Measurements from ENCODE around the gene KRTAP10-9.
"Not testable (repeated sequence)": the region's sequence is repeated elsewhere in the genome, so short reads cannot be mapped to it uniquely, and the experiment has no call there.

Gene KRTAP10-9

GRCh38 chr21:44656868-44657267, 30.0 kb downstream of the KRTAP10-9 start:
- peak in 1 of 10 donors; percentile 12 for DNase-seq
- intact Hi-C loops (cut with DNase I), result no loop called here

DNA sequence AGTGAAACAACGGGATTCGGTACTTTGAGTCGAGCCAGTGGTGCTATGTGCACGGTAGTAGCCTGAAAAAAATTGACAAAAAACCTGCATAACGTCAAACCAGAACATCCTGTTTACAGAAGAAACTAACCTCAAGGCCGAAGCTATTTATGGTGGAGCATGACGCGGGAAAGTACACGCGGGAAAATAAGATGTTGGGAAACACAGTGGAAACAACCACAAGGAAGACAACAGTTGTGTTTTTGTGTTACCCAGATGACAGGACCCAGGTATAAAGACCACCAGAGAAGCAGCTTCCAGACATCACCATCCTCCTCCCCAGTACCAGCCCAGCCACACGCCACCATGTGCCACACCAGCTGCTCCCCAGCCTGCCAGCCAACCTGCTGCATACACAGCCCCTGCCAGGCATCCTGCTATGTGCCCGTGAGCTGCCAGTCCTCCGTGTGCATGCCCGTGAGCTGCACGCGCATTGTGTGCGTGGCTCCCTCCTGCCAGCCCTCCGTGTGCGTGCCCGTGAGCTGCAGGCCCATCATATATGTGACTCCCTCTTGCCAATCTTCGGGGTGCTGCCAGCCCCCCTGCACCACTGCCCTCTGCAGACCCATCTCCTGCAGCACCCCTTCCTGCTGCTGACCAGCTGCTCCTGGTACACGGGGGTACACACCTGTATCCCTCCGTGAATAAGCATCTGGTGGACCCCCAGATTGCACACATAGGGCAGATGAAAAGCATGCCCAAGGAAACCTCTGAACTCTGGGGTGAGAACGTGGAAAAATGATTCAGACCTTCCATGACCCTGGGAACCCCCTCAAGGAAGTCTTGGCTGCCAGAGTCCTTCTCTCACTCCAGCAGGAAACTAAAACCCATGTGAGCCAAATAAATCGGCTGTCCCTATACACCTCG, 31.0 kb downstream of the KRTAP10-9 start, which contains the start of gene KRTAP12-3:
KRTAP12-3 (plus strand) TSS at position 298 of the 906 bp plus-strand sequence; CDS start at position 346, 48 bp downstream.
- intact Hi-C loops (cut with DNase I), result no loop called here
- DNase-seq, result peak in 1 of 10 donors; percentile 24

DNA sequence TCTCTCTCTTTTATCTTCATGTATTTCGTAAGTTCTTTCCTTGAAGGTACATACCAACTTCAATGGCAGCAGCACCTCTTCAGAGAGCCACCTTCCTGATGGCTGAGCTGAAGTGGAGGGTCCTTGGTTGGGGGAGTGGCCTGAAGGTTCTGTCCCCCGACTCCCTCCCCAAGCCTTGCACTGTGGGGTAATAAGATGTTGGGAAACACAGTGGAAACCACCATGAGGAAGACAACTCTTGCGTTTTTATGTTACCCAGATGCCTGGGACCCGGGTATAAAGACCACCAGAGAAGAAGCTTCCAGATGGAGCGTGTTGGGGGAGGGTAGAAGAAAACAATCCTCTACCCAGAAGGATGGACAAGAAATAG, 31.6 kb downstream of the KRTAP10-9 start:
- DNase-seq, result peak in 1 of 10 donors; percentile 13
- intact Hi-C loops (cut with DNase I), result no loop called here

DNA sequence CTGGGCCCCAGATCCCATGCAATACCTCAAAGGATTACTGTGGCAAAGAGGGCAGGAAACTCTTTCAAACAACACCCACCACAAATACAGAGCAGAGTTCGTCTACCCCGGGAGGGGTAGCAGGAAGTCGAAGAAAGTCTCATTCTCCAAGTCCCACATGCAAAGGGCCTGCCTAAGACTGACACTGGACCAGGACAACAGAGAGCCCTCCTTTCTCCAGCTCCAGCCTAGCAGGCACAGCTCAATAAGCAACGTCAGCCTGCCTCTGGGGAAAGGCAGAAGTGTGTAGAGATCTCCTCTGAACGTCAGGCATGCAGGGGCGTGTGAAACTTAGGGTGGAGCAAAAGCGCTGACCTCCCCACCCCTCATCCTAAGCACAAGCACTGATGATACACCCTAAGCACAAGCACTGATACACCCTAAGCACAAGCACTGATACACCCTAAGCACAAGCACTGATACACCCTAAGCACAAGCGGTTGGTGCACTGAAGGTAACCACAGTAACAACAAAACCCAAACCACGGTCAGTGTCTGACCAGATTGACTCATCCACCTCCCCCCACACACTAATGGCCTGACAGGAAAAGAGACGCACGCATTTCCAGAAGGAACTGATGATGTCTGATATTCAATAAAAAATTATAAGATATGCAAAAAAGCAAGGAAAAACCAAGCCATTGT, 32.2 kb downstream of the KRTAP10-9 start:
- intact Hi-C loops (cut with DNase I), result no loop called here
- peak in 1 of 10 donors; percentile 25 for DNase-seq

DNA sequence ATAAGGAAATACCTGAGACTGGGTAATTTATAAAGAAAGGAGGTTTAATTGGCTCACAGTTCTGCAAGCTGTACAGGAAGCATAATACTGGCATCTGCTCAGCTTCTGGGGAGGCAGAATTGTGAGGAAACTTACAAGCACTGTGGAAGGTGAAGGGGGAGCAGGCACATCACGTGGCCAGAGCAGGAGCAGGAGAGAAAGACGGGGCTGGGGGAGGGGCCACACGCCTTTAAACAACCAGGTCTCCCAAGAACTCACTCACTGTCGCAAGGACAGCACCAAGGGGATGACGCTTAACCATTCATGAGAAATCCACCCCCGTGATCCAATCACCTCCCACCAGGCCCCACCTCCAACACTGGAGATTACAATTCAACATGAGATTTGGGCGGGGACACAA, 34.7 kb downstream of the KRTAP10-9 start:
- DNase-seq, result not testable (repeated sequence)

DNA sequence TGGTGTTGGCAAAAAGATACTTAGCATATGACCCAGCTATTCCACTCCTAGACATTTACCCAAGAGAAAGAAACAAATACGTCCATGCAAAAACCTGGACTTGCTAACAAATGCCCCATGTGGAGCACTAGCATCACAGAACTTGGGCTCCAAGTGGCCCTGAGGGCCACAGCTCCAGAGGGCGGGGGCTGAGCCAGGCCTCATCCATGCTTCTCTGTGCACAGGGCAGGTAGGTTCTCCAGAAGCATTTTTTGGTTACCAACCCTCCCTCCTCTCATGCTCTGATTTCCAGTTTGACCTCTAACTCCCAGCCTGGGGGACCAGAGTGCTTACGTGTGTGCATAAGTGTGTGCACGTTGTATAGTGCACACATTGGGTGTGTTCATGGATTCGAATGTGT, 37.8 kb downstream of the KRTAP10-9 start:
- intact Hi-C loops (cut with DNase I), result no loop called here
- peak in 1 of 10 donors; percentile 22 for DNase-seq

More for the DNA sequence above, 34.7 kb downstream of the KRTAP10-9 start:
- intact Hi-C loops (cut with DNase I), result not testable (repeated sequence)

- DNase-seq, result peak in 1 of 10 donors; percentile 65
- intact Hi-C loops (cut with DNase I), result no loop called here
Observed at GRCh38 chr21:44666401-44667320, 39.8 kb downstream of the KRTAP10-9 start, which contains the start of gene KRTAP12-2. KRTAP12-2 (minus strand) TSS chr21:44666927; CDS start chr21:44666886, 41 bp downstream.

DNA sequence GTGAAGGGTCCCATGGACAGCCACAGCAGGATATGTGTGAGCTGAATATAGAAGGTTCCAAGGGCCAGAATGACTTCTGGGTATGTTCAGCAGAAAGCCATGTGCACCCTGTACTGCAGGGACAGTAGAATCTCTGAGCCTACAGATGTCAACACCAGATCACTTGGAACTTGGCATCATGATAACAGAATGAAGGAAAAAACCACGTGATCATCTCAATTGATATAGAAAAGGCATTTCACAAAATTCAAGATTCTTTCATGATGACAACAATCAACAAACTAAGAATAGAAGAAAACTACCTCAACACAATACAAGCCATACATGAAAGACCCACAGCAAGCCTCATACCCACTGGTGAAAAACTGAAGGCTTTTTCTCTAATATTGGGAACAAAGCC, 40.7 kb downstream of the KRTAP10-9 start:
- DNase-seq, result no peak
- intact Hi-C loops (cut with DNase I), result no loop called here

DNA sequence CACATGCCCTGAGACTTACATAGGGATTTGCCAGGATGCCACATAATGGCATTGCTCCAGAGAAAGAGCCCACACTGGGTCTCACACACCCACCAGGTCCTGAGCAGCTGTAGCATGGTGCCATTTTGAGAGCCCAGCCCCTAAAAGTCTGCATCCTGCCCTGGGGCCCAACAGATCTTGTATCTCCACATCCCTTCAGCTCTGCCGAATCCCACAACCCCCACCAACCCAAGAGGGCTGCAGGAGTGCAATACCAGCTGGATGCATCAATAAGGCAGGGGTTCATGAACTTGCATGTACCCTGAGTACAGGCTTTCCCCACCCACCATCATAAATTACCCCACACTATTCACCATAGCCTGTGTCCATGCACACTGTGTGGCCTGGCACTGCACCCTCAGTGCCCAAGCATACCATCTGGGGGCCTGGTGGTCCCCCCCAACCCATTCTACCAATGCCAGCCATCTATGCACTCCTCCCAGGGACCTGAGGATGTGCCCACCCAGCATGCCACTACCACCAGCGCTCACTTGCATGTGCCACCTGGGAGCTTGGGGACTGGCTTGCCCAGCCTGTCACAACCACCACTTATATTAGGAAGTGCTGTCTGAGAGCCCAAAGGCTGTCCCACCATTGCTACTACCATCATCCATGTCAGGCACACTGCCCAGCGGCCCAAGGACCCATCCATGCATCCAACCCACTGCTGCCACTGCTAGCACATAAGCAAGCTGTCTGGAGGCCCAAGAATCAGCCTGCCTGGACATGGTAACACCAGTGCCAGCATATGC, 43.9 kb downstream of the KRTAP10-9 start:
- intact Hi-C loops (cut with DNase I), result no loop called here
- peak in 1 of 10 donors; percentile 54 for DNase-seq

GRCh38 chr21:44671911-44672310, 45.0 kb downstream of the KRTAP10-9 start:
- intact Hi-C loops (cut with DNase I), result no loop called here
- DNase-seq, result no peak

GRCh38 chr21:44677881-44678280, 51.0 kb downstream of the KRTAP10-9 start:
- peak in 1 of 10 donors; percentile 40 for DNase-seq
- intact Hi-C loops (cut with DNase I), result no loop called here
